ENCODE data around the gene POLR3A. TPM values are rescaled to one million over a fixed set of nuclear protein-coding genes. Genes with fewer than 3 reads are reported as not detected.

POLR3A gene
- total and polyA plus RNA-seq, 2 experiments from 2014 or later: 8.0 to 9.8 TPM

GRCh38 chr10:77963901-77964300 is 65.4 kb downstream of the POLR3A start:
- no peaks in the 10 kb centered on the region for H3K9me3 ChIP-seq (ENCODE audit: low read depth)
- no peaks in the 10 kb centered on the region for H3K79me2 ChIP-seq
- DNase-seq (ENCODE audit: low spot score): no peak
- H3K4me3 ChIP-seq: no peak overlapping the region
- no peaks in the 10 kb centered on the region for H3K36me3 ChIP-seq (replicated peaks; ENCODE audit: insufficient read depth, low read depth)
- WGBS (ENCODE audit: low lambda C conversion rate, missing lambda C conversion rate): 91% methylated on average over 7 of the region's 7 CpGs
- H3K4me1 ChIP-seq (ENCODE audit: insufficient read depth): no peaks in the 10 kb centered on the region
- H3K27me3 ChIP-seq: no peaks in the 10 kb centered on the region
- no peak overlapping the region for H3K27ac ChIP-seq
- no peaks in the 10 kb centered on the region for H3K9me2 ChIP-seq (replicated peaks; ENCODE audit: insufficient read depth)
- H3K4me2 ChIP-seq: no peak overlapping the region
- no peak overlapping the region for H2AFZ ChIP-seq
- TF ChIP-seq EZH2phosphoT487 (IDR thresholded peaks at IDR 0.05; ENCODE audit: low read depth, severe bottlenecking, unreplicated experiment) (no peak), EZH2 (IDR thresholded peaks at IDR 0.05; ENCODE audit: borderline replicate concordance) (no peak), CTCF (IDR thresholded peaks at IDR 0.05; ENCODE audit: poor library complexity) (no peak)
- H4K20me1 ChIP-seq (ENCODE audit: insufficient read depth, poor library complexity, severe bottlenecking): no peaks in the 10 kb centered on the region

- 85% methylated on average over 7 of the region's 7 CpGs for WGBS (ENCODE audit: low lambda C conversion rate, missing lambda C conversion rate)
- Histone ChIP-seq H2AFZ (no peak overlapping the region), H3K4me1 (ENCODE audit: insufficient read depth) (no peaks in the 10 kb centered on the region), H3K36me3 (replicated peaks; ENCODE audit: insufficient read depth, low read depth) (no peaks in the 10 kb centered on the region), H3K79me2 (no peaks in the 10 kb centered on the region), H3K9me2 (replicated peaks; ENCODE audit: insufficient read depth) (no peaks in the 10 kb centered on the region), H3K4me2 (no peak overlapping the region), H3K27me3 (no peaks in the 10 kb centered on the region), H3K9me3 (ENCODE audit: low read depth) (no peaks in the 10 kb centered on the region), H3K4me3 (no peak overlapping the region), H3K27ac (no peak overlapping the region), H4K20me1 (ENCODE audit: insufficient read depth, poor library complexity, severe bottlenecking) (no peaks in the 10 kb centered on the region)
- no peak for TF ChIP-seq EZH2 (IDR thresholded peaks at IDR 0.05; ENCODE audit: borderline replicate concordance)
- no peak for TF ChIP-seq EZH2phosphoT487 (IDR thresholded peaks at IDR 0.05; ENCODE audit: low read depth, severe bottlenecking, unreplicated experiment)
- no peak for TF ChIP-seq CTCF (IDR thresholded peaks at IDR 0.05; ENCODE audit: poor library complexity)
- no peak for DNase-seq (ENCODE audit: low spot score)
Observed at GRCh38 chr10:77962350-77963146, 66.8 kb downstream of the POLR3A start.

DNA sequence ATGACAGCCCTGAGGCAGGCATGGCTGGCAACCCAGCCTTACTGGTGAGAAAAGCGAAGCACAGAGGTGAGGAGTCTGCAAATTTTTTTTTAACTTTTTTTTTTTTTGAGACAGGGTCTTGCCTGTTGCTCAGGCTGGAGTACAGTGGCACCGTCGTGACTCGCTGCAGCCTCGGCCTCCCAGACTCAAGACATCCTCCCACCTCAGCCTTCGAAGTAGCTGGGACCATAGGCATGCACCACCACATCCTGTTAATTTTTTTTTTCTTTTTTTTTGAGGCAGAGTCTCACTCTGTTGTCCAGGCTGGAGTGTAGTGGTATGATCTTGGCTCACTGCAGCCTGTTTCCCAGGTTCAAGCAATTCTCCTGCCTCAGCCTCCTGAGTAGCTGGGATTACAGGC is 67.6 kb downstream of the POLR3A start:
- H3K27ac ChIP-seq: no peak overlapping the region
- no peaks in the 10 kb centered on the region for H3K9me2 ChIP-seq (replicated peaks; ENCODE audit: insufficient read depth)
- no peak overlapping the region for H3K4me2 ChIP-seq
- H3K4me3 ChIP-seq: no peak overlapping the region
- no peaks in the 10 kb centered on the region for H3K36me3 ChIP-seq (replicated peaks; ENCODE audit: insufficient read depth, low read depth)
- DNase-seq (ENCODE audit: low spot score): no peak
- TF ChIP-seq EZH2 (IDR thresholded peaks at IDR 0.05; ENCODE audit: borderline replicate concordance): no peak
- H3K9me3 ChIP-seq (ENCODE audit: low read depth): no peaks in the 10 kb centered on the region
- H3K79me2 ChIP-seq: no peaks in the 10 kb centered on the region
- 95% methylated on average over 6 of the region's 6 CpGs for WGBS (ENCODE audit: low lambda C conversion rate, missing lambda C conversion rate)
- H3K27me3 ChIP-seq: no peaks in the 10 kb centered on the region
- no peaks in the 10 kb centered on the region for H4K20me1 ChIP-seq (ENCODE audit: insufficient read depth, poor library complexity, severe bottlenecking)
- no peak overlapping the region for H2AFZ ChIP-seq
- H3K4me1 ChIP-seq (ENCODE audit: insufficient read depth): no peaks in the 10 kb centered on the region

GRCh38 chr10:77960829-77961329 is 68.4 kb downstream of the POLR3A start:
- no peaks in the 10 kb centered on the region for H3K36me3 ChIP-seq (replicated peaks; ENCODE audit: insufficient read depth, low read depth)
- no peak for TF ChIP-seq EZH2 (IDR thresholded peaks at IDR 0.05; ENCODE audit: borderline replicate concordance)
- no peak for TF ChIP-seq CTCF (IDR thresholded peaks at IDR 0.05; ENCODE audit: poor library complexity)
- TF ChIP-seq EZH2phosphoT487 (IDR thresholded peaks at IDR 0.05; ENCODE audit: low read depth, severe bottlenecking, unreplicated experiment): no peak
- H3K9me2 ChIP-seq (replicated peaks; ENCODE audit: insufficient read depth): no peaks in the 10 kb centered on the region
- no peaks in the 10 kb centered on the region for H3K27me3 ChIP-seq
- no peak overlapping the region for H2AFZ ChIP-seq
- no peaks in the 10 kb centered on the region for H3K79me2 ChIP-seq
- H3K9me3 ChIP-seq (ENCODE audit: low read depth): no peaks in the 10 kb centered on the region
- H3K4me3 ChIP-seq: no peak overlapping the region
- no peak overlapping the region for H3K27ac ChIP-seq
- no peak overlapping the region for H3K4me2 ChIP-seq
- no peak for DNase-seq (ENCODE audit: low spot score)
- H3K4me1 ChIP-seq (ENCODE audit: insufficient read depth): no peaks in the 10 kb centered on the region
- WGBS (ENCODE audit: low lambda C conversion rate, missing lambda C conversion rate): 96% methylated on average over 6 of the region's 6 CpGs
- no peaks in the 10 kb centered on the region for H4K20me1 ChIP-seq (ENCODE audit: insufficient read depth, poor library complexity, severe bottlenecking)

Measured in hepatocyte (in vitro differentiated cells).